ENCODE results near the gene POLG2.
A peak's percentile ranks its signal among the peaks of the same experiment; 100 is the strongest.
"Not testable (repeated sequence)": the region's sequence is repeated elsewhere in the genome, so short reads cannot be mapped to it uniquely, and the experiment has no call there.

Gene POLG2

GRCh38 chr17:64506576-64507412 lies 9.9 kb upstream of the POLG2 start, which contains the start of gene CEP95:
Gene CEP95 (plus strand): TSS chr17:64506977. CDS start chr17:64507098, 121 bp downstream.
- Histone ChIP-seq H3K4me3 (peak within 1 kb of the TSS; percentile 64 to 99 (median 85)), H3K27ac (peak within 1 kb of the TSS; percentile 95 to 100 (median 99))

GRCh38 chr17:64506201-64506575 lies 9.3 kb upstream of the POLG2 start, which contains the start of gene DDX5:
Gene DDX5 (minus strand): TSS chr17:64506289. CDS start chr17:64506119, 170 bp downstream.
- Histone ChIP-seq H3K4me3 (peak within 1 kb of the TSS; percentile 64 to 99 (median 85)), H3K27ac (peak within 1 kb of the TSS; percentile 95 to 100 (median 99))

- H3K4me3 ChIP-seq = peak overlapping the region; percentile 64 to 99 (median 85)
- peak overlapping the region; percentile 95 to 100 (median 99) for H3K27ac ChIP-seq
Observed at GRCh38 chr17:64505340-64506200, 8.7 kb upstream of the POLG2 start.

- Histone ChIP-seq H3K27ac (peak overlapping the region in 20 of 21 experiments; percentile 95 to 100 (median 99)), H3K4me3 (peak overlapping the region; percentile 64 to 99 (median 85))
Observed at GRCh38 chr17:64504769-64505339, 8.0 kb upstream of the POLG2 start.

- Histone ChIP-seq H3K27ac (peak overlapping the region in 14 of 21 experiments; percentile 99 to 100 (median 99)), H3K4me3 (peak overlapping the region; percentile 64 to 99 (median 85))
Observed at GRCh38 chr17:64503821-64504768, 7.2 kb upstream of the POLG2 start.

GRCh38 chr17:64503341-64503740 lies 6.5 kb upstream of the POLG2 start:
- Histone ChIP-seq H3K27ac (peak overlapping the region in 2 of 21 experiments; percentile 9 to 27), H3K4me3 (peak overlapping the region in 5 of 7 experiments; percentile 64 to 97 (median 84))

- Histone ChIP-seq H3K27ac (peak overlapping the region in 2 of 21 experiments; percentile 9 to 27), H3K4me3 (no peak overlapping the region)
Observed at GRCh38 chr17:64502809-64503208, 6.0 kb upstream of the POLG2 start.

- peak overlapping the region in 1 of 7 experiments; percentile 1 for H3K4me3 ChIP-seq
- peak overlapping the region in 2 of 21 experiments; percentile 1 for H3K27ac ChIP-seq
Observed at GRCh38 chr17:64502021-64502420, 5.2 kb upstream of the POLG2 start.

GRCh38 chr17:64500862-64501765 lies 4.3 kb upstream of the POLG2 start:
- peak overlapping the region in 1 of 7 experiments; percentile 1 for H3K4me3 ChIP-seq
- H3K27ac ChIP-seq = peak overlapping the region in 1 of 21 experiments; percentile 1

GRCh38 chr17:64500487-64500859 lies 3.6 kb upstream of the POLG2 start:
- H3K4me3 ChIP-seq = no peak overlapping the region

GRCh38 chr17:64499805-64500486 lies 3.1 kb upstream of the POLG2 start:
- no peak overlapping the region for H3K4me3 ChIP-seq
- no peak overlapping the region for H3K27ac ChIP-seq

More at GRCh38 chr17:64500487-64500859, 3.6 kb upstream of the POLG2 start:
- no peak overlapping the region for H3K27ac ChIP-seq

- no peak overlapping the region for H3K4me3 ChIP-seq
- H3K27ac ChIP-seq = peak overlapping the region in 1 of 21 experiments; percentile 76
Observed at GRCh38 chr17:64498308-64499203, 1.7 kb upstream of the POLG2 start.

GRCh38 chr17:64497565-64498035 lies 746 bp upstream of the POLG2 start:
- H3K4me3 ChIP-seq = peak overlapping the region in 6 of 7 experiments; percentile 57 to 81 (median 58)
- peak overlapping the region; percentile 20 to 87 (median 76) for H3K27ac ChIP-seq

- Histone ChIP-seq H3K4me3 (peak overlapping the region; percentile 57 to 81 (median 58)), H3K27ac (peak overlapping the region in 20 of 21 experiments; percentile 50 to 87 (median 75))
Observed at GRCh38 chr17:64496348-64496785, 487 bp downstream of the POLG2 start.

GRCh38 chr17:64495300-64495699 lies 1.6 kb downstream of the POLG2 start:
- peak overlapping the region in 1 of 7 experiments; percentile 60 for H3K4me3 ChIP-seq
- not testable (repeated sequence) for H3K27ac ChIP-seq

GRCh38 chr17:64494121-64494520 lies 2.7 kb downstream of the POLG2 start:
- Histone ChIP-seq H3K4me3 (no peak overlapping the region), H3K27ac (no peak overlapping the region)
